Measurements from ENCODE around the gene PTPRQ. TPM values are rescaled to one million over a fixed set of nuclear protein-coding genes. Genes with fewer than 3 reads are reported as not detected.

PTPRQ gene
- not detected for polyA plus RNA-seq

GRCh38 chr12:80443974-80444666, at the start of gene PTPRQ:
PTPRQ (plus strand) TSS chr12:80444235; CDS start chr12:80444346, 111 bp downstream.
- no peaks in the 10 kb centered on the region for H3K36me3 Mint-ChIP-seq
- peaks cover 0 to 2% (median 0%) of the 10 kb centered on the region in 3 donors for H3K27me3 Mint-ChIP-seq (ENCODE audit: low read depth in 3 of 3)
- DNase-seq, result no peak
- no peaks in the 10 kb centered on the region for H3K4me1 Mint-ChIP-seq
- H3K4me3 Mint-ChIP-seq, result no peak within 1 kb of the TSS
- no peak within 1 kb of the TSS for H3K27ac Mint-ChIP-seq
- peaks cover 0 to 11% (median 5%) of the 10 kb centered on the region in 6 donors for H3K9me3 Mint-ChIP-seq

GRCh38 chr12:80400571-80400991, 43.5 kb upstream of the PTPRQ start:
- H3K27me3 Mint-ChIP-seq (ENCODE audit: low read depth in 3 of 3), result peaks cover 0 to 5% (median 4%) of the 10 kb centered on the region in 3 donors

GRCh38 chr12:80401191-80401590, 42.8 kb upstream of the PTPRQ start:
- H3K9me3 Mint-ChIP-seq, result peaks cover 3 to 17% (median 6%) of the 10 kb centered on the region in 6 donors
- no peaks in the 10 kb centered on the region for H3K36me3 Mint-ChIP-seq
- H3K4me3 Mint-ChIP-seq, result no peak overlapping the region
- peaks cover 0 to 5% (median 5%) of the 10 kb centered on the region in 3 donors for H3K27me3 Mint-ChIP-seq (ENCODE audit: low read depth in 3 of 3)
- no peak overlapping the region for H3K27ac Mint-ChIP-seq
- no peak for DNase-seq
- no peaks in the 10 kb centered on the region for H3K4me1 Mint-ChIP-seq

More at GRCh38 chr12:80400571-80400991, 43.5 kb upstream of the PTPRQ start:
- no peak for DNase-seq
- Mint-ChIP-seq H3K4me3 (no peak overlapping the region), H3K9me3 (peaks cover 3 to 17% (median 6%) of the 10 kb centered on the region in 6 donors), H3K27ac (no peak overlapping the region), H3K36me3 (no peaks in the 10 kb centered on the region), H3K4me1 (no peaks in the 10 kb centered on the region)

GRCh38 chr12:80404629-80405028, 39.4 kb upstream of the PTPRQ start:
- Mint-ChIP-seq H3K4me3 (no peak overlapping the region), H3K4me1 (no peaks in the 10 kb centered on the region), H3K27ac (no peak overlapping the region), H3K27me3 (ENCODE audit: low read depth in 3 of 3) (peaks cover 0 to 5% (median 3%) of the 10 kb centered on the region in 3 donors), H3K9me3 (peaks cover 1 to 13% (median 4%) of the 10 kb centered on the region in 6 donors), H3K36me3 (no peaks in the 10 kb centered on the region)
- DNase-seq, result no peak

GRCh38 chr12:80406253-80406652, 37.8 kb upstream of the PTPRQ start:
- Mint-ChIP-seq H3K27me3 (ENCODE audit: low read depth in 3 of 3) (peaks cover 0 to 3% (median 0%) of the 10 kb centered on the region in 3 donors), H3K27ac (no peak overlapping the region), H3K4me3 (no peak overlapping the region), H3K36me3 (no peaks in the 10 kb centered on the region), H3K9me3 (peaks cover 0 to 8% (median 0%) of the 10 kb centered on the region in 6 donors), H3K4me1 (no peaks in the 10 kb centered on the region)
- DNase-seq, result no peak

- DNase-seq, result no peak
- Mint-ChIP-seq H3K4me1 (no peaks in the 10 kb centered on the region), H3K36me3 (no peaks in the 10 kb centered on the region), H3K9me3 (peaks cover 0 to 11% (median 0%) of the 10 kb centered on the region in 6 donors), H3K27me3 (ENCODE audit: low read depth in 3 of 3) (no peaks in the 10 kb centered on the region), H3K4me3 (no peak overlapping the region), H3K27ac (no peak overlapping the region)
Observed at GRCh38 chr12:80411787-80412186, 32.2 kb upstream of the PTPRQ start.

- Mint-ChIP-seq H3K9me3 (peaks cover 0 to 11% (median 0%) of the 10 kb centered on the region in 6 donors), H3K27ac (no peak overlapping the region), H3K27me3 (ENCODE audit: low read depth in 3 of 3) (no peaks in the 10 kb centered on the region), H3K36me3 (no peaks in the 10 kb centered on the region), H3K4me1 (no peaks in the 10 kb centered on the region), H3K4me3 (no peak overlapping the region)
- DNase-seq, result peak in 1 of 3 donors; percentile 3
Observed at GRCh38 chr12:80412343-80412953, 31.6 kb upstream of the PTPRQ start.

- DNase-seq, result no peak
- H3K36me3 Mint-ChIP-seq, result no peaks in the 10 kb centered on the region
- H3K9me3 Mint-ChIP-seq, result peaks cover 0 to 11% (median 0%) of the 10 kb centered on the region in 6 donors
- H3K4me1 Mint-ChIP-seq, result no peaks in the 10 kb centered on the region
- no peak overlapping the region for H3K27ac Mint-ChIP-seq
- no peak overlapping the region for H3K4me3 Mint-ChIP-seq
- no peaks in the 10 kb centered on the region for H3K27me3 Mint-ChIP-seq (ENCODE audit: low read depth in 3 of 3)
Observed at GRCh38 chr12:80413462-80413861, 30.6 kb upstream of the PTPRQ start.

GRCh38 chr12:80415466-80415865, 28.6 kb upstream of the PTPRQ start:
- no peak overlapping the region for H3K27ac Mint-ChIP-seq

GRCh38 chr12:80419644-80420043, 24.4 kb upstream of the PTPRQ start:
- Mint-ChIP-seq H3K36me3 (no peaks in the 10 kb centered on the region), H3K4me1 (no peaks in the 10 kb centered on the region), H3K27ac (no peak overlapping the region), H3K4me3 (no peak overlapping the region), H3K27me3 (ENCODE audit: low read depth in 3 of 3) (no peaks in the 10 kb centered on the region), H3K9me3 (peaks cover 0 to 4% (median under 1%) of the 10 kb centered on the region in 6 donors)
- no peak for DNase-seq

More at GRCh38 chr12:80415466-80415865, 28.6 kb upstream of the PTPRQ start:
- Mint-ChIP-seq H3K4me3 (no peak overlapping the region), H3K27me3 (ENCODE audit: low read depth in 3 of 3) (no peaks in the 10 kb centered on the region), H3K9me3 (peaks cover 0 to 11% (median under 1%) of the 10 kb centered on the region in 6 donors), H3K4me1 (no peaks in the 10 kb centered on the region), H3K36me3 (no peaks in the 10 kb centered on the region)
- no peak for DNase-seq

GRCh38 chr12:80420075-80420474, 24.0 kb upstream of the PTPRQ start:
- H3K9me3 Mint-ChIP-seq, result peaks cover 0 to 3% (median under 1%) of the 10 kb centered on the region in 6 donors
- no peaks in the 10 kb centered on the region for H3K4me1 Mint-ChIP-seq
- no peak for DNase-seq
- H3K4me3 Mint-ChIP-seq, result no peak overlapping the region
- no peaks in the 10 kb centered on the region for H3K27me3 Mint-ChIP-seq (ENCODE audit: low read depth in 3 of 3)
- H3K36me3 Mint-ChIP-seq, result no peaks in the 10 kb centered on the region
- no peak overlapping the region for H3K27ac Mint-ChIP-seq

- Mint-ChIP-seq H3K36me3 (no peaks in the 10 kb centered on the region), H3K27ac (no peak overlapping the region), H3K27me3 (ENCODE audit: low read depth in 3 of 3) (peaks cover 0 to 1% (median 0%) of the 10 kb centered on the region in 3 donors), H3K4me3 (no peak overlapping the region), H3K9me3 (peaks cover 0 to 2% (median under 1%) of the 10 kb centered on the region in 6 donors), H3K4me1 (no peaks in the 10 kb centered on the region)
- no peak for DNase-seq
Observed at GRCh38 chr12:80422550-80422949, 21.5 kb upstream of the PTPRQ start.

GRCh38 chr12:80432061-80432460, 12.0 kb upstream of the PTPRQ start:
- H3K36me3 Mint-ChIP-seq, result no peaks in the 10 kb centered on the region
- no peaks in the 10 kb centered on the region for H3K4me1 Mint-ChIP-seq
- H3K9me3 Mint-ChIP-seq, result peaks cover 0 to 4% (median 2%) of the 10 kb centered on the region in 6 donors
- no peak for DNase-seq
- H3K27ac Mint-ChIP-seq, result no peak overlapping the region
- no peak overlapping the region for H3K4me3 Mint-ChIP-seq
- H3K27me3 Mint-ChIP-seq (ENCODE audit: low read depth in 3 of 3), result no peaks in the 10 kb centered on the region

- H3K9me3 Mint-ChIP-seq, result peaks cover 0 to 5% (median 4%) of the 10 kb centered on the region in 6 donors
- no peak overlapping the region for H3K27ac Mint-ChIP-seq
- no peaks in the 10 kb centered on the region for H3K36me3 Mint-ChIP-seq
- no peak for DNase-seq
- H3K4me3 Mint-ChIP-seq, result no peak overlapping the region
- peaks cover 0 to 2% (median 0%) of the 10 kb centered on the region in 3 donors for H3K27me3 Mint-ChIP-seq (ENCODE audit: low read depth in 3 of 3)
- H3K4me1 Mint-ChIP-seq, result no peaks in the 10 kb centered on the region
Observed at GRCh38 chr12:80441921-80442320, 2.1 kb upstream of the PTPRQ start.

Data from immature natural killer cell (primary cell).